Panc1 (cell line): ENCODE data around the gene LGALSL. TPM values are rescaled to one million over a fixed set of nuclear protein-coding genes. Genes with fewer than 3 reads are reported as not detected.

Experiments
- ATAC-seq: fragments of 200-7000 bp; cut with Tn5 transposase; 2 replicates; pipeline ENCODE4 v1.9.1; 2020; ENCODE audit warnings: mild to moderate bottlenecking, moderate library complexity
- BruUV-seq: library from RNA; stranded (reverse); fragments of 400-500 nt; replicated peaks from 2 replicates; lab custom pipeline; 2021; lab: Mats Ljungman, UMichigan
- CTCF ChIA-PET: fragments of 300-600 bp; sonication (Branson Sonifier 250); formaldehyde crosslinking; loops from one replicate; lab custom pipeline; 2022; ENCODE audit warnings: antibody characterized with exemption; lab: Charles Lee
- POLR2A ChIA-PET: fragments of 300-600 bp; sonication (Branson Sonifier 250); formaldehyde crosslinking; loops from one replicate; lab custom pipeline; 2022; ENCODE audit warnings: antibody characterized with exemption; lab: Charles Lee
- DNase-seq: peaks from one replicate; pipeline ENCODE4 v3.0.0-alpha.2; 2010; ENCODE audit warnings: low read depth, low spot score
- H3K27ac ChIP-seq: 2 replicates; pipeline ENCODE4 v1.5.1; 2011; ENCODE audit warnings: mild to moderate bottlenecking, low read length, inconsistent platforms
- H3K27me3 ChIP-seq: fragments of 200-500 bp; sonication (Bioruptor generic); 2 replicates; pipeline ENCODE4 v1.6.0; 2014; ENCODE audit warnings: low read length, inconsistent platforms; ENCODE audit not compliant: control insufficient read depth, insufficient read depth
- H3K36me3 ChIP-seq: fragments of 200-500 bp; sonication (Bioruptor generic); 2 replicates; pipeline ENCODE4 v1.5.1; 2014; ENCODE audit warnings: inconsistent platforms, mild to moderate bottlenecking, low read length, moderate library complexity; ENCODE audit not compliant: control insufficient read depth, insufficient read depth
- H3K4me1 ChIP-seq: 2 replicates; pipeline ENCODE4 v1.5.1; 2011; ENCODE audit warnings: inconsistent platforms, mild to moderate bottlenecking, low read length, moderate library complexity; ENCODE audit not compliant: control insufficient read depth, insufficient read depth
- H3K4me3 ChIP-seq, 2 experiments: 2 replicates each; pipeline ENCODE4 v1.5.1; 2011 to 2012; ENCODE audit warnings: low read depth in 2 of 2, low read length in 2 of 2, mild to moderate bottlenecking in 2 of 2, inconsistent platforms in 1 of 2, moderate library complexity in 1 of 2
- H3K9me3 ChIP-seq: fragments of 200-500 bp; sonication (Bioruptor generic); 2 replicates; pipeline ENCODE4 v1.5.1; 2014; ENCODE audit warnings: low read depth, mild to moderate bottlenecking, inconsistent platforms, low read length, moderate library complexity; ENCODE audit not compliant: control insufficient read depth, insufficient read depth
- POLR2AphosphoS5 ChIP-seq: IDR thresholded peaks from 2 replicates; pipeline ENCODE4 v1.6.1; 2012; ENCODE audit warnings: mild to moderate bottlenecking, low read depth, low read length, moderate library complexity
- SIN3A ChIP-seq: IDR thresholded peaks from 2 replicates; pipeline ENCODE4 v1.6.1; 2012; ENCODE audit warnings: low read depth, mild to moderate bottlenecking, low read length, moderate library complexity, borderline replicate concordance; ENCODE audit not compliant: insufficient read depth
- TCF7L2 ChIP-seq: IDR thresholded peaks from 2 replicates; pipeline ENCODE4 v1.6.1; 2011; ENCODE audit warnings: mild to moderate bottlenecking, low read depth, low read length, inconsistent platforms
- in situ Hi-C: cut with HindIII; loops from 2 replicates; pipeline ENCODE4 v1.10.0; 2016; ENCODE audit warnings: low sequenced_read_pairs, low pct_unique_long_range_greater_than_20kb
- intact Hi-C: fragments of 100-400 bp; cut with micrococcal nuclease; formaldehyde crosslinking; loops from one replicate; pipeline ENCODE4 v1.10.0; 2022; ENCODE audit not compliant: unreplicated experiment
- total RNA-seq: library from RNA; stranded (reverse); gene quantifications from one replicate; pipeline ENCODE4 v1.2.1, GENCODE V29; 2021; ENCODE audit not compliant: unreplicated experiment
- TF ChIP-seq, protein P1 (sequence below): fragments of 450-650 bp; IDR thresholded peaks from 2 replicates; pipeline ENCODE4 v1.5.1; 2017; ENCODE audit warnings: mild to moderate bottlenecking
- TF ChIP-seq, protein P2 (sequence below), 2 experiments: IDR thresholded peaks; 2 replicates each; pipeline ENCODE4 v1.6.1; 2011 to 2012; ENCODE audit warnings: low read depth in 2 of 2, control low read depth in 1 of 2, low read length in 1 of 2, mild to moderate bottlenecking in 1 of 2, moderate library complexity in 1 of 2; ENCODE audit not compliant: insufficient read depth in 1 of 2

LGALSL gene
- total RNA-seq, 1 experiment from 2014 or later = 5.3 TPM

DNA sequence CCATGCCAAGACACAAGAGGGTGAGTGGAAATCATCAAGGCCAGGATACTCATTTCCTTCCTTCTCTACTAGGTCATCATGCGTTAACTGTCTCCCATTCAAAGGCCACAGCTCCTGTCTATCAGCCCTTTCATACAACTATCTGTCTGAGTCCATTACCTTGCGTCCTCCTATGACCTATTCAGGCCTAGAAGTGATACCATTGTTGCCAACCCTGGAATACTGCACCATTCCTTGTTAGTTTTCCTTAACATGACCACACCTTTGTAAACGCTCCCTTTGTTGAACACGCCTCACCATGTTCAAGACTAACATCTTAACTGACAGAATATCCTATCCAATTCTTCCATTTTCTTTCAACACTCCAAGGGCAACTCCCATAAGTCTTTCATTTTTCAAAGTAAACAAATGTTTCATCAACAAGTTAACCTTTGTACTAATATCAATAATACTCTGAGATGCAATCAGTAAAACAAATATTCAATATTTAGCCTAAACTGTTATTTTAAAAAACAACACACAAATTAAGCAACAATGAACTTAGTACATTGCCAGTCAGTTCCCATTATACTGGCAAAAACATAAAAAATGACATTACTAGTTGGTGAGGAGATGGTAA, 19.8 kb upstream of the LGALSL start:
- intact Hi-C loops = no loop called here
- no peaks in the 10 kb centered on the region for H3K4me1 ChIP-seq
- in situ Hi-C loops = no loop called here
- no peak for TF ChIP-seq TCF7L2
- TF ChIP-seq, protein P1, sequence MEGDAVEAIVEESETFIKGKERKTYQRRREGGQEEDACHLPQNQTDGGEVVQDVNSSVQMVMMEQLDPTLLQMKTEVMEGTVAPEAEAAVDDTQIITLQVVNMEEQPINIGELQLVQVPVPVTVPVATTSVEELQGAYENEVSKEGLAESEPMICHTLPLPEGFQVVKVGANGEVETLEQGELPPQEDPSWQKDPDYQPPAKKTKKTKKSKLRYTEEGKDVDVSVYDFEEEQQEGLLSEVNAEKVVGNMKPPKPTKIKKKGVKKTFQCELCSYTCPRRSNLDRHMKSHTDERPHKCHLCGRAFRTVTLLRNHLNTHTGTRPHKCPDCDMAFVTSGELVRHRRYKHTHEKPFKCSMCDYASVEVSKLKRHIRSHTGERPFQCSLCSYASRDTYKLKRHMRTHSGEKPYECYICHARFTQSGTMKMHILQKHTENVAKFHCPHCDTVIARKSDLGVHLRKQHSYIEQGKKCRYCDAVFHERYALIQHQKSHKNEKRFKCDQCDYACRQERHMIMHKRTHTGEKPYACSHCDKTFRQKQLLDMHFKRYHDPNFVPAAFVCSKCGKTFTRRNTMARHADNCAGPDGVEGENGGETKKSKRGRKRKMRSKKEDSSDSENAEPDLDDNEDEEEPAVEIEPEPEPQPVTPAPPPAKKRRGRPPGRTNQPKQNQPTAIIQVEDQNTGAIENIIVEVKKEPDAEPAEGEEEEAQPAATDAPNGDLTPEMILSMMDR = no peak
- TF ChIP-seq POLR2AphosphoS5 = no peak
- TF ChIP-seq SIN3A = no peak
- TF ChIP-seq, protein P2, sequence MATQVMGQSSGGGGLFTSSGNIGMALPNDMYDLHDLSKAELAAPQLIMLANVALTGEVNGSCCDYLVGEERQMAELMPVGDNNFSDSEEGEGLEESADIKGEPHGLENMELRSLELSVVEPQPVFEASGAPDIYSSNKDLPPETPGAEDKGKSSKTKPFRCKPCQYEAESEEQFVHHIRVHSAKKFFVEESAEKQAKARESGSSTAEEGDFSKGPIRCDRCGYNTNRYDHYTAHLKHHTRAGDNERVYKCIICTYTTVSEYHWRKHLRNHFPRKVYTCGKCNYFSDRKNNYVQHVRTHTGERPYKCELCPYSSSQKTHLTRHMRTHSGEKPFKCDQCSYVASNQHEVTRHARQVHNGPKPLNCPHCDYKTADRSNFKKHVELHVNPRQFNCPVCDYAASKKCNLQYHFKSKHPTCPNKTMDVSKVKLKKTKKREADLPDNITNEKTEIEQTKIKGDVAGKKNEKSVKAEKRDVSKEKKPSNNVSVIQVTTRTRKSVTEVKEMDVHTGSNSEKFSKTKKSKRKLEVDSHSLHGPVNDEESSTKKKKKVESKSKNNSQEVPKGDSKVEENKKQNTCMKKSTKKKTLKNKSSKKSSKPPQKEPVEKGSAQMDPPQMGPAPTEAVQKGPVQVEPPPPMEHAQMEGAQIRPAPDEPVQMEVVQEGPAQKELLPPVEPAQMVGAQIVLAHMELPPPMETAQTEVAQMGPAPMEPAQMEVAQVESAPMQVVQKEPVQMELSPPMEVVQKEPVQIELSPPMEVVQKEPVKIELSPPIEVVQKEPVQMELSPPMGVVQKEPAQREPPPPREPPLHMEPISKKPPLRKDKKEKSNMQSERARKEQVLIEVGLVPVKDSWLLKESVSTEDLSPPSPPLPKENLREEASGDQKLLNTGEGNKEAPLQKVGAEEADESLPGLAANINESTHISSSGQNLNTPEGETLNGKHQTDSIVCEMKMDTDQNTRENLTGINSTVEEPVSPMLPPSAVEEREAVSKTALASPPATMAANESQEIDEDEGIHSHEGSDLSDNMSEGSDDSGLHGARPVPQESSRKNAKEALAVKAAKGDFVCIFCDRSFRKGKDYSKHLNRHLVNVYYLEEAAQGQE (IDR thresholded peaks at IDR 0.05; ENCODE audit: insufficient read depth in 1 of 2, low read depth in 2 of 2, low read length in 1 of 2) = no peak
- no peaks in the 10 kb centered on the region for H3K36me3 ChIP-seq
- no peaks in the 10 kb centered on the region for H3K9me3 ChIP-seq
- no peak overlapping the region for H3K27ac ChIP-seq
- ATAC-seq = no peak
- ChIA-PET POLR2A (no interaction called here), CTCF (no interaction called here)
- no peak overlapping the region for H3K4me3 ChIP-seq
- H3K27me3 ChIP-seq = peaks cover 4% of the 10 kb centered on the region; the same call in 1 of the 2 replicates
- no TSS peak for BruUV-seq
- DNase-seq = no peak

DNA sequence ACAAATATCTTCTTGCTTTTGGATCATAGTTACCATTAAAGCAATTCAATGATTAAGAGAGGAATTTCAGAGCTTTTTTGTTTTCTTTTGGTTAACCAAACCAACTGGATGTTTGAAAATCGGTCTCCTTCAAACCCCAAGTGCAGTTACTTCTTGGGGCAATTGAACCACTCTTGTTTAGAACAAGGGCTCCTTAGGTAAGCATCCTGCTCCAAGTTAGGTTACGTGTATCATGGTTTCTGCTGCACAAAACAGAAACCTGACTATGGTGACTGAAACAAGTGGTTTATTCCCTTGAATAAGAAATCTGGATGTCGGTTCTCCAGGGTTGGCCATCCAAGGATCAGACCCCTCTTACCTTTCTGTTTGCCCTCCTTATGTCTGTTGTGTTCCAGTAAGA, 16.1 kb upstream of the LGALSL start:
- ChIA-PET CTCF (no interaction called here), POLR2A (no interaction called here)
- DNase-seq (no peak), ATAC-seq (no peak)
- Histone ChIP-seq H3K27me3 (peaks cover 14% of the 10 kb centered on the region), H3K4me1 (no peaks in the 10 kb centered on the region), H3K9me3 (no peaks in the 10 kb centered on the region), H3K36me3 (no peaks in the 10 kb centered on the region), H3K4me3 (no peak overlapping the region), H3K27ac (no peak overlapping the region)
- TF ChIP-seq TCF7L2 = no peak
- TF ChIP-seq, protein P2 (IDR thresholded peaks at IDR 0.05; ENCODE audit: insufficient read depth in 1 of 2, low read depth in 2 of 2, low read length in 1 of 2) = no peak
- TF ChIP-seq, protein P1 = no peak
- TF ChIP-seq SIN3A = no peak
- TF ChIP-seq POLR2AphosphoS5 = no peak
- no TSS peak for BruUV-seq
- intact Hi-C loops (no loop called here), in situ Hi-C loops (no loop called here)
